Gastroesophageal sphincter (tissue), 4 donors: ENCODE data around the gene NEURL1. TPM values are rescaled to one million over a fixed set of nuclear protein-coding genes. Genes with fewer than 3 reads are reported as not detected.

Experiments used
- ATAC-seq: fragments of 150-250 bp; one replicate; pipeline ENCODE4 v1.9.1; 2016; ENCODE audit warnings: mild to moderate bottlenecking, moderate library complexity
- H3K27ac ChIP-seq, 4 donors: fragments of 200-600 bp; sonication (generic) in 3 of 4; 1 replicate in 3 of 4; 2 replicates in 1 of 4; pipeline ENCODE4 v1.5.1; 2016 to 2019
- H3K27me3 ChIP-seq: fragments of 200-600 bp; sonication (generic); one replicate; pipeline ENCODE4 v1.5.1; 2019
- H3K36me3 ChIP-seq, 2 donors: fragments of 200-600 bp; sonication (generic); one replicate each; pipeline ENCODE4 v1.5.1; 2019; ENCODE audit warnings: control low read depth in 1 of 2
- H3K4me1 ChIP-seq, 3 donors: fragments of 200-600 bp; sonication (generic); 1 replicate in 2 of 3; 2 replicates in 1 of 3; pipeline ENCODE4 v1.5.1; 2016 to 2019; ENCODE audit warnings: control low read depth in 2 of 3
- H3K4me3 ChIP-seq, 2 donors: fragments of 200-600 bp; sonication (generic); one replicate each; pipeline ENCODE4 v1.5.1; 2019; ENCODE audit warnings: mild to moderate bottlenecking in 1 of 2, moderate library complexity in 1 of 2
- H3K9me3 ChIP-seq, 3 donors: fragments of 200-600 bp; sonication (generic); one replicate each; pipeline ENCODE4 v1.5.1; 2017 to 2019; ENCODE audit warnings: control low read depth in 2 of 3
- CTCF ChIP-seq, 4 experiments: fragments of 200-600 bp in 2 of 4; fragments of 450-650 bp in 2 of 4; sonication (generic) in 1 of 4; IDR thresholded peaks; one replicate each; pipeline ENCODE4 v1.5.1; 2017 to 2019; ENCODE audit warnings: antibody characterized with exemption in 4 of 4, mild to moderate bottlenecking in 2 of 4, moderate library complexity in 2 of 4
- EP300 ChIP-seq: sonication (generic); formaldehyde crosslinking; IDR thresholded peaks from one replicate; pipeline ENCODE4 v1.6.1; 2017; ENCODE audit warnings: antibody characterized with exemption, mild to moderate bottlenecking
- POLR2A ChIP-seq, 2 donors: fragments of 450-650 bp; IDR thresholded peaks; one replicate each; pipeline ENCODE4 v1.6.1; 2017; ENCODE audit warnings: antibody characterized with exemption in 2 of 2, mild to moderate bottlenecking in 2 of 2, moderate library complexity in 1 of 2
- POLR2AphosphoS5 ChIP-seq: sonication (generic); formaldehyde crosslinking; IDR thresholded peaks from one replicate; pipeline ENCODE4 v1.6.1; 2017; ENCODE audit warnings: antibody characterized with exemption
- WGBS, 2 donors: methylation state at CpG; one replicate each; pipeline ENCODE4 v1.1.5; 2018; ENCODE audit warnings: low coverage in 1 of 2; 5-methylcytosine and 5-hydroxymethylcytosine counted together
- total RNA-seq, 4 donors: library from RNA; depleted of rRNA; stranded (reverse); fragments of >200 nt; gene quantifications; one replicate each; pipeline ENCODE4 v1.1.0, GENCODE V29; 2016

Gene NEURL1
- total RNA-seq, 4 donors from 2014 or later: 0.15 to 0.27 (median 0.19) TPM; not detected in 1

GRCh38 chr10:103572347-103573204 is 79.1 kb downstream of the NEURL1 start:
- H3K27ac ChIP-seq: no peak overlapping the region
- H3K4me1 ChIP-seq: no peaks in the 10 kb centered on the region
- no peaks in the 10 kb centered on the region for H3K27me3 ChIP-seq
- H3K4me3 ChIP-seq: no peak overlapping the region
- WGBS, 2 donors: 85 to 90% methylated on average over 3 to 6 of the region's 10 CpGs
- TF ChIP-seq EP300: no peak
- no peak for TF ChIP-seq POLR2A (IDR thresholded peaks at IDR 0.05)
- TF ChIP-seq CTCF (IDR thresholded peaks at IDR 0.05): no peak
- TF ChIP-seq POLR2AphosphoS5: no peak
- H3K36me3 ChIP-seq: no peaks in the 10 kb centered on the region
- H3K9me3 ChIP-seq: no peaks in the 10 kb centered on the region
- ATAC-seq: no peak

GRCh38 chr10:103573205-103573487 is 79.6 kb downstream of the NEURL1 start:
- Histone ChIP-seq H3K4me3 (no peak overlapping the region), H3K9me3 (no peaks in the 10 kb centered on the region), H3K27me3 (no peaks in the 10 kb centered on the region), H3K4me1 (no peaks in the 10 kb centered on the region), H3K27ac (no peak overlapping the region), H3K36me3 (no peaks in the 10 kb centered on the region)
- WGBS, 2 donors: no CpG with 5 or more reads among the region's 7 CpGs
- no peak for TF ChIP-seq EP300
- TF ChIP-seq POLR2AphosphoS5: no peak
- TF ChIP-seq POLR2A (IDR thresholded peaks at IDR 0.05): no peak
- no peak for TF ChIP-seq CTCF (IDR thresholded peaks at IDR 0.05)
- no peak for ATAC-seq

- WGBS, 2 donors: 92 to 97% methylated on average over 4 to 6 of the region's 16 CpGs
- H3K4me1 ChIP-seq: no peaks in the 10 kb centered on the region
- no peaks in the 10 kb centered on the region for H3K36me3 ChIP-seq
- H3K9me3 ChIP-seq: no peaks in the 10 kb centered on the region
- no peak overlapping the region for H3K27ac ChIP-seq
- TF ChIP-seq POLR2A (IDR thresholded peaks at IDR 0.05) (no peak), CTCF (IDR thresholded peaks at IDR 0.05) (no peak), EP300 (no peak), POLR2AphosphoS5 (no peak)
- no peak overlapping the region for H3K4me3 ChIP-seq
- no peak for ATAC-seq
- H3K27me3 ChIP-seq: no peaks in the 10 kb centered on the region
Observed at GRCh38 chr10:103574097-103575061, 80.9 kb downstream of the NEURL1 start.

GRCh38 chr10:103575416-103576075 is 82.0 kb downstream of the NEURL1 start:
- Histone ChIP-seq H3K27me3 (peaks cover 11% of the 10 kb centered on the region), H3K36me3 (no peaks in the 10 kb centered on the region), H3K4me1 (no peaks in the 10 kb centered on the region), H3K4me3 (no peak overlapping the region), H3K9me3 (no peaks in the 10 kb centered on the region), H3K27ac (no peak overlapping the region)
- WGBS, 2 donors: no CpG with 5 or more reads among the region's 6 CpGs
- ATAC-seq: no peak
- no peak for TF ChIP-seq CTCF (IDR thresholded peaks at IDR 0.05)
- no peak for TF ChIP-seq POLR2AphosphoS5
